IPS-18a (cell line): ENCODE measurements around the gene PPDPF.
"Not testable (repeated sequence)": the region's sequence is repeated elsewhere in the genome, so short reads cannot be mapped to it uniquely, and the experiment has no call there.

Experiments
- H3K27ac ChIP-seq: one replicate; pipeline ENCODE4 v1.5.1; 2013; ENCODE audit warnings: low read length
- H3K27me3 ChIP-seq: one replicate; pipeline ENCODE4 v1.6.1; 2013; ENCODE audit warnings: mild to moderate bottlenecking, low read length; ENCODE audit not compliant: control insufficient read depth, insufficient read depth
- H3K36me3 ChIP-seq: one replicate; pipeline ENCODE4 v1.6.1; 2013; ENCODE audit warnings: low read depth, low read length; ENCODE audit not compliant: control insufficient read depth
- H3K4me1 ChIP-seq: one replicate; pipeline ENCODE4 v1.6.1; 2013; ENCODE audit warnings: low read depth, low read length; ENCODE audit not compliant: control insufficient read depth
- H3K4me3 ChIP-seq: one replicate; pipeline ENCODE4 v1.5.1; 2013; ENCODE audit warnings: low read length
- H3K9ac ChIP-seq: one replicate; pipeline ENCODE4 v1.6.1; 2013; ENCODE audit warnings: mild to moderate bottlenecking, low read length, moderate library complexity
- H3K9me3 ChIP-seq: one replicate; pipeline ENCODE4 v1.6.1; 2013; ENCODE audit warnings: low read depth, low read length; ENCODE audit not compliant: control insufficient read depth

The PPDPF gene

DNA sequence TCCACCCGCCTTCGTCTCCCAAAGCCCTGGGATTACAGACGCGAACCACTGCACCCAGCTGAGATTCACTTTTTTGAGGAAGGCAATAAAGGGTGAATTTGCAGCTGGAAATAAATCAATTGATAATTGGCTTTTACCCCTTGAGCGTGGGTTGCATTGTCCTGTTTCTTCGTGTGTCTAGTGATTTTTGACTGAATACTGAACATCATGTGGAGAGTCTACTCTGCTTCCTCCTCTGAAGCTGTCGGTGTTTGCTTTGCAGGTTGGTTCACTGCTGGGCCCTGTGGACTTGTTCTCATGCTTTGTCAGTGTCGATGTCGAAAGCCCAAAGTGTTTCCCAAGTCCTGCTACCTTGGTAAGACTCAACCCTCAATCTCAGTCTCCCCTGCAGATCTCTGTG lies 15.9 kb upstream of the PPDPF start:
- H3K4me1 ChIP-seq = peaks cover 4% of the 10 kb centered on the region
- H3K36me3 ChIP-seq = no peaks in the 10 kb centered on the region
- H3K9me3 ChIP-seq = no peaks in the 10 kb centered on the region
- H3K27ac ChIP-seq = no peak overlapping the region
- H3K4me3 ChIP-seq = no peak overlapping the region
- no peak overlapping the region for H3K9ac ChIP-seq
- H3K27me3 ChIP-seq = peaks cover 42% of the 10 kb centered on the region

DNA sequence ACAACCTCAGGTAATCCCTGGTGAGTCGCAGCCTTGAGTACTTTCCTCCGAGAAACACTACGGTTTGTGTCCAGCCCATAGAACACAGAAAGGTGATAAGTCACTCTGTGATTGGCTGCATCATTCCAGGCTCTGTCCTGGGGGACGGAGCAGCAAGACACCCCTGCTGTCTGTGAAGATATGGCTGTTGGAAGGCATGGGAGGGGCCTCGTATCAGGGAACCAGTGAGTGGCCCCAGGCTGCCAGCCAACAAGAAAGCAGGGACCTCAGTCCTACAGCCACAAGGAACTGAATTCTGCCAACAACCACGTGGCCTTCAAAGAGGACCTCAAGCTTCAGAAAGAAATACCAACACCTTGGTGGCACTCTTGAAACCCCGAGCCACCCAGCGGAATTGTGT lies 15.3 kb upstream of the PPDPF start:
- H3K36me3 ChIP-seq = no peaks in the 10 kb centered on the region
- no peak overlapping the region for H3K27ac ChIP-seq
- no peak overlapping the region for H3K9ac ChIP-seq
- H3K4me3 ChIP-seq = no peak overlapping the region
- no peaks in the 10 kb centered on the region for H3K9me3 ChIP-seq
- peaks cover 4% of the 10 kb centered on the region for H3K4me1 ChIP-seq
- H3K27me3 ChIP-seq = peaks cover 42% of the 10 kb centered on the region

DNA sequence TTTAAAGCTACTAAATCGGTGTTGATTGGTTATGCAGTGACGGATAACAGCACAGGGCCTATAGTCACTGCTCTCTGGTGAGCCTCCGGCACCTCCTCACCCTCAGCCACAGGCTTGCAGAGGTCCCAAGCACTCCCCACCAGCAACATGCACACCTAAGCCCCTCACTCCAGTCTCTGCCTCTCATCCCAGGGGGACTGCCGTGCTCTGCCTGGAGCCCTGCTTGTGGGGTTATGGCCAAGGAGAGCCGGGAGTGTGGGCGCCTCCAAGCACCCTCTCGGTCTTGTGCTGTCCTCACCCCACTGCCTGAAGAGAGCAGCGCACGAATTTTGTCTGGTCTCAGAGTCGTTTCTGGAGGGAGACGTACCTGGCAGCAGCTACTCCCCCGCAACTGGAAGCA lies 14.8 kb upstream of the PPDPF start:
- Histone ChIP-seq H3K27ac (no peak overlapping the region), H3K4me3 (no peak overlapping the region), H3K4me1 (peaks cover 4% of the 10 kb centered on the region), H3K27me3 (peaks cover 42% of the 10 kb centered on the region), H3K9me3 (no peaks in the 10 kb centered on the region), H3K36me3 (no peaks in the 10 kb centered on the region), H3K9ac (no peak overlapping the region)

DNA sequence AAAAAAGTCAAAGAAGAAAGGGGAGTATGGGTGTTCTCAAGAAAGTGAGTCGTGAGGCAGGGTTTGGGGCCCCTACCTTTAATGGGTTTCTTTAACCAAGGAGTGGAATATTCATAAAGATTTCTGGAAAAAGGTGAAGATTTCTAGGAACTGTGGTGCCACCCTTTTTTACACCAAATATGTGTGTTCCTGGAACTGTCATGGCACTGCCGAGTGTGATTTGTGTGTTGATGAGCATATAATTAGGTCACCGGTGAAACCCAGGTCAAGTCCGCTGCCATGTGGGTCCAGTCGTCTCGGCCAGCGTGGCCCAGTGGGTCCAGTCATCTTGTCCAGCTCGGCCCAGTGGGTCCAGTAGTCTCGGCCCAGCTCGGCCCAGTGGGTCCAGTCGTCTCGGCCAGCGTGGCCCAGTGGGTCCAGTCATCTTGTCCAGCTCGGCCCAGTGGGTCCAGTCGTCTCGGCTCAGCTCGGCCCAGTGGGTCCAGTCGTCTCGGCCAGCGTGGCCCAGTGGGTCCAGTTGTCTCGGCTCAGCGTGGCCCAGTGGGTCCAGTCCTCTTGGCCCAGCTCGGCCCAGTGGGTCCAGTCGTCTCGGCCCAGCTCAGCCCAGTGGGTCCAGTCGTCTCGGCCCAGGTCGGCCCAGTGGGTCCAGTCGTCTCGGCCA lies 13.4 kb upstream of the PPDPF start:
- H3K9ac ChIP-seq = no peak overlapping the region
- H3K9me3 ChIP-seq = no peaks in the 10 kb centered on the region
- no peaks in the 10 kb centered on the region for H3K36me3 ChIP-seq
- peaks cover 1% of the 10 kb centered on the region for H3K4me1 ChIP-seq
- no peak overlapping the region for H3K4me3 ChIP-seq
- H3K27ac ChIP-seq = no peak overlapping the region
- H3K27me3 ChIP-seq = peaks cover 39% of the 10 kb centered on the region

DNA sequence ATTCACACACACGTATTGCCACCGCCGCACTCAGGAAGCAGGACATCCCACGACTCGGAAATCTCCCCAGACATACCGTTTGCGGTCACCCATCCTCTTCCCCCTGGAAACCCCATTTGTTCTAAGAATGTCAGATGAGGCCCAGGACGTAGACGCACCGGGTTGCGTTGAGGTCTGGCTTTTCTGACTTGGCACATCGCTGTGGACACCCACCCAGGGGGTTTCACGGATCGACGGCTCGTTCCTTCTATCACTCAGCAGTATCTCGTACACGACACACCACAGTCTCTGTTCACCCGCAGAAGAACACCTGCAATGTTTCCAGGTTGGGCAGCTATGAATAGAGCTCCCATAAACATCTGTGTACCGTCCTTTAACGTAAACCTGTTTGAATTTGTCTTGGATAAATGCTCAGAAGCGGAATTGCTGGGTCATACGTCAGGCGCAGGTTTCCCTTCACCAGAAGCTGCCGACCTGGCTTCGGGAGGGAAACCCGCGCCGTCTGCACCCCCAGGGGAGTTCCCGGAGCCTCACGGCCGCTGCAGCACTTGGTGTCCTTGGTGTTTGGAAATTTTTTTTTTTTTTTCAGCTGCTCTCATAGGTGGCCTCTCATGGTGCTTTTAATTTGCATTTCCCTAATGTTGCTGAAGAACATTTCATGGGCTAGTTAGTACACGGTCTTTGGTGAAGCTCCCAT lies 12.3 kb upstream of the PPDPF start:
- peaks cover 47% of the 10 kb centered on the region for H3K27me3 ChIP-seq
- H3K9me3 ChIP-seq = no peaks in the 10 kb centered on the region

DNA sequence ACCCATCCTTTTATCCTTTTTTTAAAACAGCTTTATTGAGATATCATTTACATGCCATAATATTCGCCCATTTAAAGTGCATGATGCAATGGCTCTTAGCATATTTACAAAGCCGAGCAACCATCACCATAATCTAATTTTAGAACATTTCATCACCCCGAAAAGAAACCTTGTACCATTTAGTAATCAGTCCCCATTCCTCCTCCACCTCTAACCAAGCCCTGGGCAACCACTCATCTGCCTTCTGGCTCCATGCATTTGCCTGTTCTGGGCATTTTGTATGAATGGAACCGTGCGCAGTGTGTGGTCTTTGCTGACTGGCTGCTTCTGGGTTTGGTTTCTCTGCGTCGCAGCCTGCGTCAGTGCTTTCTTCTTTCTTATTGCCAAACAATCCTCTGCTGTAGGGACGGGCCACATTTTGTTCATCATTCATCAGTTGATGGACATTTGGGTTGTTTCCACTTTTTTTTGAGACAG lies 11.4 kb upstream of the PPDPF start:
- Histone ChIP-seq H3K9ac (no peak overlapping the region), H3K4me3 (no peak overlapping the region), H3K27me3 (peaks cover 41% of the 10 kb centered on the region), H3K36me3 (no peaks in the 10 kb centered on the region), H3K27ac (no peak overlapping the region), H3K9me3 (no peaks in the 10 kb centered on the region), H3K4me1 (no peaks in the 10 kb centered on the region)

More for the DNA sequence above, 12.3 kb upstream of the PPDPF start:
- H3K4me1 ChIP-seq = no peaks in the 10 kb centered on the region
- no peak overlapping the region for H3K27ac ChIP-seq
- no peaks in the 10 kb centered on the region for H3K36me3 ChIP-seq
- no peak overlapping the region for H3K9ac ChIP-seq
- H3K4me3 ChIP-seq = no peak overlapping the region

DNA sequence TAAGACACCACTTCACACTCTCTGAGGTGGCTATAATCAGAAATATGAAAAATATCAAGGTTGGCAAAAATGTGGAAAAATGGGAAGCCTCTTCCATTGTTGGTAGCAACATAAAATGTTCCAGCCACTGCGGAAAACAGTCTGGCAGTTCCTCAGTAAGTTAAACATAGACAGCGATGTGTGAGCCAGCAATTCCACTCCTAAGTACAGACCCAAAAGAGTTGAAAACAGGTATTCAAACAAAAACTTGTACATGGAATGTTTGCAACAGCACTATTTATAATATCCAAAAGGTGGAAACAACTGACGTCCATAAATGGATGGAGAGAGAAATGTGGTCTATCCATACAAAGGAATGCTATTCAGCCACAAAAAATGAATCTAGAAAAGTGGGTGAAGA lies 7.4 kb upstream of the PPDPF start:
- Histone ChIP-seq H3K27me3 (peaks cover 29% of the 10 kb centered on the region), H3K27ac (no peak overlapping the region), H3K36me3 (no peaks in the 10 kb centered on the region), H3K4me1 (no peaks in the 10 kb centered on the region), H3K9me3 (no peaks in the 10 kb centered on the region), H3K4me3 (no peak overlapping the region), H3K9ac (no peak overlapping the region)

DNA sequence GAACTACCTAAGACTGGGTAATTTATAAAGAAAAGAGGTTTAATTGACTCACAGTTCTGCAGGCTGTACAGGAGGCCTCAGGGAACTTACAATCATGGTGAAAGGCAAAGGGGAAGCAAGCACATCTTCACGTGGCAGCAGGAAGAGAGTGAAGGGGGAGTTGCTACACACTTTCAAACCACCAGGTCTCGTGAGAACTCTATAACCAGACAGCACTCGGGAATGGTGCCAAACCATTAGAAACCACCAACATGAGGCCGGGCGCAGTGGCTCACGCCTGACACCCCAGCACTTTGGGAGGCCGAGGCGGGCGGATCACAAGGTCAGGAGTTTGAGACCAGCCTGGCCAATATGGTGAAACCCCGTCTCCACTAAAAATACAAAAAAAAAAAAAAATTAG lies 6.0 kb upstream of the PPDPF start:
- H3K4me1 ChIP-seq, H3K9me3 ChIP-seq, H3K27ac ChIP-seq, H3K9ac ChIP-seq, H3K4me3 ChIP-seq, H3K36me3 ChIP-seq: not testable (repeated sequence)
- H3K27me3 ChIP-seq = peaks cover 37% of the 10 kb centered on the region

DNA sequence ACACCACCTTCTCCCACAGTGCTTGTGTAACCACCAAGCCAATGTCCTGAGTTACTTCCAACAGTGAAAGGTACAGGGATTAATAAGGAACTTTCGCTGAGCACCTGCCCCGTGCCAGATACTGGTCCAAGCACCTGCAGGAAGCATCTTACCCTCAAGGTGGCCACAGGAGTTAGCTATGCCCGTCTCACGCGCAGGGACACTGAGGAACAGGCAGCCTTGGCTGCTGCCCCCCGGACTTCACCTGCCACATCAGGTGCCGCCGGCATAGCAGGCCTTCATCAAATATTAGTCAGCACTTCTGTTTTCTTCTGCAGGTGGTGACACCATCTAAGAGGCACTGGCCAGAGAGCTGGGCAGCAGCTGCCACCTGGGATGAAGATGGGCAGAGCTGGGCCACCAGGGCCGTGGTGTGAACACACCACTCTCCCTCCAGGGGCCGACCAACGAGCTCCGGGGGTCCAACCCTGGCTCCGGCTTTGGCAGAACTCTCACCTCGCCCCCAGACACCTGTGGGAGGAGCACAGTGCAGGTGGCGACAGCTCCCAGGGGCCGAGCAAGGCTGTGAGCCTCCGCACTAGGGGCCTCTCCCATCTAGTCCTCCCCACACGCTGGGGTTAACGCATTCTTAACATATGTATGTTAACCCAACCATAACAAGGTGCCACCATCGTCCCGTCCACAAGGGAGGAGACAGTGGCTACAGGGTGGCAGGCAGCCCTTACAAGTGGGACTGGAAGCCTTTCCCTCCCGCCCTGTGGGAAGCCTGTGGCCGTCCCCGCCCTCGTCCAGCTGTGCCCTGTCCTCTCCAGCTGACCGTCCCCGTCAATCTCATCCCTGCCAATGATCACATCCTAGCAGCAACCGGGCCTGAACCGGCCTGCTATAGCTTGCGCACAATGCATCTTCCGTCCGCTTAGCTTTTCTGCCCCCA lies 2.9 kb upstream of the PPDPF start:
- Histone ChIP-seq H3K27ac (no peak overlapping the region), H3K9ac (no peak overlapping the region), H3K9me3 (no peaks in the 10 kb centered on the region), H3K4me3 (no peak overlapping the region), H3K4me1 (peaks cover 3% of the 10 kb centered on the region), H3K36me3 (no peaks in the 10 kb centered on the region), H3K27me3 (peaks cover 24% of the 10 kb centered on the region)

DNA sequence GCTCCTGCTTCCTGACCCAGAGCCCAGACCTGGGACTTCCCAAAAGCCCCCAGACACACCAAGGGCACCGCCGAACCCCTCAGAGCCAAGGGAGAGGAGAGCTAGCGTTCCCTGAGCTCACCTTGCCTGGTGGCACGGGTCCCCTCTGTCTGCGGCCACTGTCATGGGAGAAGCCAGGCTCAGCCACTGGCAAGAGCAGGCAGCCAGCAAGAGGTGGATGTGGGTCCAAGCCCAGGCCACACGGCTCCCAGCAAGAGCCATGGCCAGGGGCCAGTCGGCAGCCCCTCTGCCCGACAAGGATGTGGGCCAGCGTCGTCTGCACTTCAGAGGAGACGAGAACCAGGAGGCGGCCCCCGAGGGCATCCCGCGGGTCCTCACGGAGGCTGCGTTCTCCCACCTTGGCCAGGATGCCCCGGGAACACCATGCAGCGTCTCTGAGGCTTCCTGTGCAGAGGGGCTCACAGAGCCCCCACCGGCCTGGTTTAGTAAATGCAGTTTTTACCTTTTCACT lies 2.2 kb upstream of the PPDPF start:
- H3K9me3 ChIP-seq = no peaks in the 10 kb centered on the region
- H3K27me3 ChIP-seq = peaks cover 20% of the 10 kb centered on the region
- H3K9ac ChIP-seq = no peak overlapping the region
- no peak overlapping the region for H3K27ac ChIP-seq
- no peak overlapping the region for H3K4me3 ChIP-seq
- H3K4me1 ChIP-seq = peaks cover 3% of the 10 kb centered on the region
- no peaks in the 10 kb centered on the region for H3K36me3 ChIP-seq

DNA sequence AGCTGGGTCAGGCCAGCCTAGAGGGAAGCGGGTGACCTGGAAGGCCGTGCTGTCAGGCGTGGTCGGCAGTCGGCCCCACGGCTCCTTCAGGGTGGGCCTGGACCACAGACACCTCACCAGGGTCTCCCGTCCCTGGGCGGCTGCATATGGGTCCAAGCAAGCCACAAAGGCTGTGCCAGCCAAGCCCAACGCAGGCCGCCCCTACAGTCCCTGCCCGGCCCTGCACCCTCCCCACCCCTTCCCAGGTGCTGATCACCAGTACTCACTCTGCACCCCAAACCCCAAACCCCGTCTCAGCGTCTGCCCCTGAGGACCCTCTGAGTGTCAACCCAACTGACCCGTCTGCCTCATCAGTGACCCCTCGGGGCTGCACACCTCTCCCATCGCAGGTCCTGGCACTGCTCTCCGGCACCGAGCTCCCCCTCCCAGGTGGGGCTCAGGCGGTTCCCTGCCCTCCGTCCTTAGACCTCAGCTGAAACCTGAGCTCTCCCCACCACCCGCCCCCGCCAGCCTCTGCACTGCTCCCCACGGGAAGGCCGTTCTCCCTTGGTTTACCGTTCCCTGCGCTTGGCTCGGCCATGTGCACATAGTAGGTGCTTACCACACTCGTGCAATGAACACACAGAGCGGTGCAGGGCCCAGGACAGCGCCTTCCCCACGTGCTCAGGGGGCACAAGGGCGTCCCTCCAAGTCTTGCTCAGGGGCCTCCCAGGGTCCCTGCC lies 1.5 kb upstream of the PPDPF start:
- Histone ChIP-seq H3K4me3 (peak overlapping the region; percentile 87), H3K9ac (peak overlapping the region; percentile 39), H3K27me3 (peaks cover 20% of the 10 kb centered on the region), H3K27ac (no peak overlapping the region), H3K36me3 (no peaks in the 10 kb centered on the region), H3K4me1 (peaks cover 3% of the 10 kb centered on the region), H3K9me3 (no peaks in the 10 kb centered on the region)
